OCI-LY7 (cell line): Measurements from ENCODE around the gene CFAP70. TPM values are rescaled to one million over a fixed set of nuclear protein-coding genes. Genes with fewer than 3 reads are reported as not detected.
"Not testable (repeated sequence)": the region's sequence is repeated elsewhere in the genome, so short reads cannot be mapped to it uniquely, and the experiment has no call there.

Experiments
- BruUV-seq: library from RNA; stranded (reverse); fragments of 400-500 nt; replicated peaks from 2 replicates; lab custom pipeline; 2021; lab: Mats Ljungman, UMichigan
- CTCF ChIA-PET: fragments of 300-600 bp; sonication (Branson Sonifier 250); formaldehyde crosslinking; loops from one replicate; lab custom pipeline; 2022; ENCODE audit warnings: antibody characterized with exemption; ENCODE audit not compliant: unreplicated experiment; lab: Charles Lee
- POLR2A ChIA-PET: fragments of 300-600 bp; sonication (Branson Sonifier 250); formaldehyde crosslinking; loops from one replicate; lab custom pipeline; 2022; ENCODE audit warnings: antibody characterized with exemption; lab: Charles Lee
- DNase-seq: peaks from one replicate; pipeline ENCODE4 v3.0.0-alpha.2; 2015; ENCODE audit warnings: low spot score
- H2AFZ ChIP-seq: fragments of 200-600 bp; sonication (generic), shearing (Covaris generic); 2 replicates; pipeline ENCODE4 v1.6.1; 2014; ENCODE audit warnings: mild to moderate bottlenecking, antibody characterized with exemption, low read length, moderate library complexity
- H3K27ac ChIP-seq: fragments of 200-600 bp; sonication (generic); 2 replicates; pipeline ENCODE4 v1.5.1; 2014; ENCODE audit warnings: mixed run types, low read depth, mild to moderate bottlenecking, moderate library complexity, low read length, inconsistent platforms; ENCODE audit not compliant: poor library complexity, severe bottlenecking
- H3K36me3 ChIP-seq: fragments of 200-600 bp; sonication (generic); 2 replicates; pipeline ENCODE4 v1.6.1; 2014; ENCODE audit warnings: mild to moderate bottlenecking, antibody characterized with exemption, low read length, moderate library complexity, mixed read lengths; ENCODE audit not compliant: insufficient read depth
- H3K4me1 ChIP-seq: fragments of 200-600 bp; sonication (generic); 2 replicates; pipeline ENCODE4 v1.5.1; 2014; ENCODE audit warnings: mild to moderate bottlenecking, low read length; ENCODE audit not compliant: insufficient read depth, poor library complexity, severe bottlenecking
- H3K4me2 ChIP-seq: fragments of 200-600 bp; sonication (generic); 2 replicates; pipeline ENCODE4 v1.6.1; 2014; ENCODE audit warnings: mild to moderate bottlenecking, low read length
- H3K4me3 ChIP-seq: fragments of 200-600 bp; sonication (generic); 2 replicates; pipeline ENCODE4 v1.5.1; 2014; ENCODE audit warnings: mild to moderate bottlenecking, low read depth, low read length; ENCODE audit not compliant: poor library complexity, severe bottlenecking
- H3K79me2 ChIP-seq: fragments of 200-600 bp; sonication (generic); 2 replicates; pipeline ENCODE4 v1.6.1; 2016; ENCODE audit warnings: low read depth, mild to moderate bottlenecking, low read length, moderate library complexity, mixed read lengths; ENCODE audit not compliant: insufficient read depth
- H3K9me2 ChIP-seq: fragments of 200-600 bp; sonication (generic); 2 replicates; pipeline ENCODE4 v1.6.1; 2016; ENCODE audit warnings: mild to moderate bottlenecking, low read length, mixed read lengths; ENCODE audit not compliant: insufficient read depth
- H3K9me3 ChIP-seq: fragments of 200-600 bp; sonication (generic); 2 replicates; pipeline ENCODE4 v1.6.1; 2014; ENCODE audit warnings: mild to moderate bottlenecking, mixed run types, low read length, mixed read lengths
- H4K20me1 ChIP-seq: fragments of 200-600 bp; sonication (generic); 2 replicates; pipeline ENCODE4 v1.6.1; 2014; ENCODE audit warnings: mild to moderate bottlenecking, antibody characterized with exemption, low read length, moderate library complexity, mixed read lengths; ENCODE audit not compliant: insufficient read depth
- EZH2phosphoT487 ChIP-seq: fragments of 200-600 bp; sonication (generic); IDR thresholded peaks from 2 replicates; pipeline ENCODE4 v1.6.1; 2018; ENCODE audit warnings: low read depth, borderline replicate concordance, mild to moderate bottlenecking, mixed run types, antibody characterized with exemption, low read length, moderate library complexity, mixed read lengths
- intact Hi-C: fragments of 100-400 bp; cut with micrococcal nuclease; formaldehyde crosslinking; loops from one replicate; pipeline ENCODE4 v1.10.0; 2022; ENCODE audit not compliant: unreplicated experiment
- total RNA-seq, 2 experiments: library from RNA; depleted of rRNA in 1 of 2; stranded (reverse); fragments of >200 nt in 1 of 2; shearing (Covaris generic) in 1 of 2; gene quantifications; 2 replicates each; pipeline ENCODE4 v1.2.3, GENCODE V29; 2014 to 2022
- TF ChIP-seq, protein P1 (sequence below): fragments of 200-600 bp; sonication (generic); conservative IDR thresholded peaks from 2 replicates; pipeline ENCODE4 v1.5.1; 2014; ENCODE audit warnings: mild to moderate bottlenecking, antibody characterized with exemption, low read length, moderate library complexity, mixed read lengths

Gene CFAP70
- total RNA-seq, 2 experiments from 2014 or later: 1.1 to 1.9 TPM

GRCh38 chr10:73325290-73325689 lies 33.4 kb downstream of the CFAP70 start:
- BruUV-seq: not testable (repeated sequence)

DNA sequence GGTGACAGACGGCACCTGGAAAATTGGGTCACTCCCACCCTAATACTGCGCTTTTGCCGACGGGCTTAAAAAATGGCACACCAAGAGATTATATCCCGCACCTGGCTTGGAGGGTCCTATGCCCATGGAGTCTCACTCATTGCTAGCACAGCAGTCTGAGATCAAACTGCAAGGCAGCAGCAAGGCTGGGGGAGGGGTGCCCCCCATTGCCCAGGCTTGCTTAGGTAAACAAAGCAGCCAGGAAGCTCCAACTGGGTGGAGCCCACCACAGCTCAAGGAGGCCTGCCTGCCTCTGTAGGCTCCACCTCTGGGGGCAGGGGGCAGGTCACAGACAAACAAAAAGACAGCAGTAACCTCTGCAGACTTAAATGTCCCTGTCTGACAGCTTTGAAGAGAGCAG lies 35.1 kb downstream of the CFAP70 start:
- H3K79me2 ChIP-seq, DNase-seq, BruUV-seq, H3K4me1 ChIP-seq, H3K4me3 ChIP-seq, H3K36me3 ChIP-seq, intact Hi-C loops, H2AFZ ChIP-seq, H3K27ac ChIP-seq, H4K20me1 ChIP-seq, H3K9me3 ChIP-seq, H3K9me2 ChIP-seq, H3K4me2 ChIP-seq, CTCF ChIA-PET: not testable (repeated sequence)
- POLR2A ChIA-PET: interaction anchor here (0.5 kb wide), 1 partner anchor 37 kb away, joined by 3 read pairs; no protein-coding TSS in a partner anchor

More at GRCh38 chr10:73325290-73325689, 33.4 kb downstream of the CFAP70 start:
- intact Hi-C loops, H3K4me3 ChIP-seq, H3K4me2 ChIP-seq, POLR2A ChIA-PET, CTCF ChIA-PET, H3K9me3 ChIP-seq, DNase-seq, H3K79me2 ChIP-seq, H3K27ac ChIP-seq, H3K4me1 ChIP-seq, H3K36me3 ChIP-seq, H2AFZ ChIP-seq, H3K9me2 ChIP-seq, H4K20me1 ChIP-seq: not testable (repeated sequence)

- BruUV-seq: no TSS peak
- no peaks in the 10 kb centered on the region for H3K9me2 ChIP-seq
- DNase-seq: no peak
- no peaks in the 10 kb centered on the region for H4K20me1 ChIP-seq
- H2AFZ ChIP-seq: no peak overlapping the region
- POLR2A ChIA-PET: interaction anchor here (0.5 kb wide), 1 partner anchor 116 kb away, joined by 3 read pairs; no protein-coding TSS in a partner anchor
- no peak overlapping the region for H3K27ac ChIP-seq
- no peak for TF ChIP-seq EZH2phosphoT487
- TF ChIP-seq, protein P1, sequence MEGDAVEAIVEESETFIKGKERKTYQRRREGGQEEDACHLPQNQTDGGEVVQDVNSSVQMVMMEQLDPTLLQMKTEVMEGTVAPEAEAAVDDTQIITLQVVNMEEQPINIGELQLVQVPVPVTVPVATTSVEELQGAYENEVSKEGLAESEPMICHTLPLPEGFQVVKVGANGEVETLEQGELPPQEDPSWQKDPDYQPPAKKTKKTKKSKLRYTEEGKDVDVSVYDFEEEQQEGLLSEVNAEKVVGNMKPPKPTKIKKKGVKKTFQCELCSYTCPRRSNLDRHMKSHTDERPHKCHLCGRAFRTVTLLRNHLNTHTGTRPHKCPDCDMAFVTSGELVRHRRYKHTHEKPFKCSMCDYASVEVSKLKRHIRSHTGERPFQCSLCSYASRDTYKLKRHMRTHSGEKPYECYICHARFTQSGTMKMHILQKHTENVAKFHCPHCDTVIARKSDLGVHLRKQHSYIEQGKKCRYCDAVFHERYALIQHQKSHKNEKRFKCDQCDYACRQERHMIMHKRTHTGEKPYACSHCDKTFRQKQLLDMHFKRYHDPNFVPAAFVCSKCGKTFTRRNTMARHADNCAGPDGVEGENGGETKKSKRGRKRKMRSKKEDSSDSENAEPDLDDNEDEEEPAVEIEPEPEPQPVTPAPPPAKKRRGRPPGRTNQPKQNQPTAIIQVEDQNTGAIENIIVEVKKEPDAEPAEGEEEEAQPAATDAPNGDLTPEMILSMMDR: no peak
- H3K4me3 ChIP-seq: no peak overlapping the region
- H3K36me3 ChIP-seq: no peaks in the 10 kb centered on the region
- H3K9me3 ChIP-seq: peaks cover 15% of the 10 kb centered on the region; the same call in 1 of the 2 replicates
- H3K4me2 ChIP-seq: no peak overlapping the region
- no peaks in the 10 kb centered on the region for H3K79me2 ChIP-seq
- intact Hi-C loops: no loop called here
- no peaks in the 10 kb centered on the region for H3K4me1 ChIP-seq
- CTCF ChIA-PET: no interaction called here
Measured at GRCh38 chr10:73310475-73310874, 48.2 kb downstream of the CFAP70 start.
